DOHH2 (cell line): ENCODE data around the gene PEX5L.

Experiments used
- H3F3A ChIP-seq: fragments of 200-600 bp; sonication (generic), shearing (Covaris generic); 2 replicates; pipeline ENCODE4 v1.6.0; 2016; ENCODE audit warnings: antibody characterized with exemption, mild to moderate bottlenecking; ENCODE audit not compliant: control insufficient read depth, insufficient read depth
- H3K27ac ChIP-seq: fragments of 200-600 bp; sonication (generic); 2 replicates; pipeline ENCODE4 v1.5.1; 2014; ENCODE audit warnings: low read depth, mild to moderate bottlenecking, low read length, moderate library complexity
- H3K27me3 ChIP-seq: fragments of 200-600 bp; sonication (generic); 2 replicates; pipeline ENCODE4 v1.6.1; 2014; ENCODE audit warnings: mild to moderate bottlenecking, low read length, mixed read lengths; ENCODE audit not compliant: control insufficient read depth
- H3K36me3 ChIP-seq: fragments of 200-600 bp; sonication (generic); 2 replicates; pipeline ENCODE4 v1.6.1; 2014; ENCODE audit warnings: mild to moderate bottlenecking, low read length, moderate library complexity, mixed read lengths; ENCODE audit not compliant: control insufficient read depth
- H3K4me1 ChIP-seq: fragments of 200-600 bp; sonication (generic); 2 replicates; pipeline ENCODE4 v1.6.1; 2014; ENCODE audit warnings: mild to moderate bottlenecking, low read length, mixed read lengths; ENCODE audit not compliant: control insufficient read depth
- H3K4me2 ChIP-seq: fragments of 200-600 bp; sonication (generic); 2 replicates; pipeline ENCODE4 v1.6.0; 2014; ENCODE audit warnings: mild to moderate bottlenecking, low read length, moderate library complexity
- H3K4me3 ChIP-seq: fragments of 200-600 bp; sonication (generic); 2 replicates; pipeline ENCODE4 v1.5.1; 2014; ENCODE audit warnings: mild to moderate bottlenecking, low read length, mixed read lengths
- H3K79me2 ChIP-seq: fragments of 200-600 bp; sonication (generic); 2 replicates; pipeline ENCODE4 v1.6.1; 2014; ENCODE audit warnings: mild to moderate bottlenecking, low read length, mixed read lengths; ENCODE audit not compliant: control insufficient read depth
- H3K9me2 ChIP-seq: fragments of 200-600 bp; sonication (generic); replicated peaks from 2 replicates; pipeline ENCODE4 v1.6.1; 2014; ENCODE audit warnings: mild to moderate bottlenecking, low read length, mixed read lengths; ENCODE audit not compliant: control insufficient read depth
- H3K9me3 ChIP-seq: fragments of 200-600 bp; sonication (generic); 2 replicates; pipeline ENCODE4 v1.6.1; 2014; ENCODE audit warnings: antibody characterized with exemption, low read length, mixed read lengths; ENCODE audit not compliant: control insufficient read depth, insufficient read depth
- H4K20me1 ChIP-seq: fragments of 200-600 bp; sonication (generic); 2 replicates; pipeline ENCODE4 v1.6.0; 2014; ENCODE audit warnings: low read depth, mild to moderate bottlenecking, antibody characterized with exemption, low read length, moderate library complexity; ENCODE audit not compliant: control insufficient read depth, insufficient read depth
- EZH2phosphoT487 ChIP-seq: fragments of 200-600 bp; sonication (generic); IDR thresholded peaks from 2 replicates; pipeline ENCODE4 v1.6.1; 2017; ENCODE audit warnings: borderline replicate concordance, mild to moderate bottlenecking, antibody characterized with exemption, low read length, moderate library complexity, mixed read lengths
- TF ChIP-seq, protein P1 (sequence below): fragments of 200-600 bp; sonication (generic); IDR thresholded peaks from one replicate; pipeline ENCODE4 v1.5.1; 2014; ENCODE audit warnings: antibody characterized with exemption, mild to moderate bottlenecking, low read depth, low read length; ENCODE audit not compliant: poor library complexity, severe bottlenecking

Gene PEX5L

DNA sequence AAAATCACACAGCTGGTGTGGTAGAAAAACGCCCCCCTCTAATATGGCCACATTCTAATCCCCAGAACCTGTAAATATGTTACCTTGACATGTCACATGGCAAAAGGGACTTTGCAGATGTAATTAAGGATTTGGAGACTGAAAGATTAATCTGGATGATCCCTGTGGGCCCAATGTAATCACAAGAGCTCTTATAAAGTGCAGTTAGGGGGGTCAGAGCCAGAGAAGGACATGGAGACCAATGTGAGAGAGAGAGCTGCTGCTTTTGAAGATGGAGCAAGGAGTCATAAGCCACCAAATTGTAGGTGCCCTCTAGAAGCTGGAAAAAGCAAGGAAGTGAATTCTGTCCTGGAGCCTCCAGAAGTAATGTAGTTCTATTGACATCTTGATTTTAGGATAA lies 152.6 kb downstream of the PEX5L start:
- no peak for TF ChIP-seq EZH2phosphoT487
- TF ChIP-seq, protein P1, sequence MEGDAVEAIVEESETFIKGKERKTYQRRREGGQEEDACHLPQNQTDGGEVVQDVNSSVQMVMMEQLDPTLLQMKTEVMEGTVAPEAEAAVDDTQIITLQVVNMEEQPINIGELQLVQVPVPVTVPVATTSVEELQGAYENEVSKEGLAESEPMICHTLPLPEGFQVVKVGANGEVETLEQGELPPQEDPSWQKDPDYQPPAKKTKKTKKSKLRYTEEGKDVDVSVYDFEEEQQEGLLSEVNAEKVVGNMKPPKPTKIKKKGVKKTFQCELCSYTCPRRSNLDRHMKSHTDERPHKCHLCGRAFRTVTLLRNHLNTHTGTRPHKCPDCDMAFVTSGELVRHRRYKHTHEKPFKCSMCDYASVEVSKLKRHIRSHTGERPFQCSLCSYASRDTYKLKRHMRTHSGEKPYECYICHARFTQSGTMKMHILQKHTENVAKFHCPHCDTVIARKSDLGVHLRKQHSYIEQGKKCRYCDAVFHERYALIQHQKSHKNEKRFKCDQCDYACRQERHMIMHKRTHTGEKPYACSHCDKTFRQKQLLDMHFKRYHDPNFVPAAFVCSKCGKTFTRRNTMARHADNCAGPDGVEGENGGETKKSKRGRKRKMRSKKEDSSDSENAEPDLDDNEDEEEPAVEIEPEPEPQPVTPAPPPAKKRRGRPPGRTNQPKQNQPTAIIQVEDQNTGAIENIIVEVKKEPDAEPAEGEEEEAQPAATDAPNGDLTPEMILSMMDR, result no peak
- H3K36me3 ChIP-seq, result no peaks in the 10 kb centered on the region

DNA sequence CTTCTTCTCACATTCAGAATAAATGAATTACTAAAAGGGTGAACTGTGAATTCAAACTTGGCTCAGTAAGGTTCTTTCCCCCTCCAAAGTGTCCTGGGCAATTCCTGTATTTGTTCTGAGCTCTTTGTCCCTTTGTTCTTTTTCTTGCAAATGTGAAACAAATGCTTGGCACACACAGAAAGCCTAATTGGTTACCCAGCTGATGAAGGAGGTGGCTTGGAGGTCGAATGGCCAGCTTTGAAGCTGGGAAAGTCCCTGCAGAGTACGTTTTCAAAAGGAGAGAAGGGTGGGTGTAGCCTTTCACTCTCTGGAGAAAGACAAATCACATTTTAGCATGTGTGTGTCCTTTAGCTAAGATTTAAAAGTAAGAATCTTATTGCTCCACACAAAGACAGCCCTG lies 154.4 kb downstream of the PEX5L start:
- no peak overlapping the region for H3K4me3 ChIP-seq
- H3K4me2 ChIP-seq, result no peak overlapping the region
- no peaks in the 10 kb centered on the region for H3F3A ChIP-seq
- H3K36me3 ChIP-seq, result no peaks in the 10 kb centered on the region
- TF ChIP-seq, protein P1, result no peak
- TF ChIP-seq EZH2phosphoT487, result no peak
- no peaks in the 10 kb centered on the region for H4K20me1 ChIP-seq
- H3K4me1 ChIP-seq, result no peaks in the 10 kb centered on the region
- H3K9me3 ChIP-seq, result no peaks in the 10 kb centered on the region
- H3K9me2 ChIP-seq, result no peaks in the 10 kb centered on the region
- peaks cover 16% of the 10 kb centered on the region; the same call in 1 of the 2 replicates for H3K27me3 ChIP-seq
- H3K27ac ChIP-seq, result no peak overlapping the region
- H3K79me2 ChIP-seq, result no peaks in the 10 kb centered on the region

More for the DNA sequence above, 152.6 kb downstream of the PEX5L start:
- Histone ChIP-seq H3K9me2 (no peaks in the 10 kb centered on the region), H3K4me2 (no peak overlapping the region), H3K27me3 (peaks cover 10% of the 10 kb centered on the region; the same call in 1 of the 2 replicates), H3K9me3 (no peaks in the 10 kb centered on the region), H3K79me2 (no peaks in the 10 kb centered on the region), H3K27ac (no peak overlapping the region), H4K20me1 (no peaks in the 10 kb centered on the region), H3F3A (no peaks in the 10 kb centered on the region), H3K4me1 (no peaks in the 10 kb centered on the region), H3K4me3 (no peak overlapping the region)

DNA sequence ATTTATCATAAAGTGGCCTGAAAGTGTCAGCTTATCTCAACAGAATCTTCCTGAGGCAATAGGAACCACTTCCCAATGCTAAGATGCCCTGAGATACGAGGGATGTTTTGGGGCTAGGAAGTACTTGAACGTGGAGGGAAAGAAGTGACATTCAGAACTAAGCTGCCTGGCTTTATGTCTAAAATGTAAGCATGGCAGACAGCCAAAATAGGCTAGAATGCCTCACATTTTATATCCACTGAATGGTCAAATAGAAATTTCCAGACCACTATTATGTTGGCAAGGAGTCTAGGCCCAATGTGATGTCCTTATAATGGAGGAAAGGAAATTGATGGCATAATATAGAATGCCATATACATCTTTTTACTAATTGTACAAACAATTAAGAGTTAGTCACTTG lies 154.9 kb downstream of the PEX5L start:
- Histone ChIP-seq H3K9me2 (no peaks in the 10 kb centered on the region), H3K9me3 (no peaks in the 10 kb centered on the region), H3F3A (no peaks in the 10 kb centered on the region), H3K27ac (no peak overlapping the region), H3K27me3 (peaks cover 16% of the 10 kb centered on the region; the same call in 1 of the 2 replicates), H3K4me2 (no peak overlapping the region), H3K4me3 (no peak overlapping the region), H3K79me2 (no peaks in the 10 kb centered on the region), H4K20me1 (no peaks in the 10 kb centered on the region), H3K4me1 (no peaks in the 10 kb centered on the region), H3K36me3 (no peaks in the 10 kb centered on the region)
- TF ChIP-seq, protein P1, result no peak
- TF ChIP-seq EZH2phosphoT487, result no peak

DNA sequence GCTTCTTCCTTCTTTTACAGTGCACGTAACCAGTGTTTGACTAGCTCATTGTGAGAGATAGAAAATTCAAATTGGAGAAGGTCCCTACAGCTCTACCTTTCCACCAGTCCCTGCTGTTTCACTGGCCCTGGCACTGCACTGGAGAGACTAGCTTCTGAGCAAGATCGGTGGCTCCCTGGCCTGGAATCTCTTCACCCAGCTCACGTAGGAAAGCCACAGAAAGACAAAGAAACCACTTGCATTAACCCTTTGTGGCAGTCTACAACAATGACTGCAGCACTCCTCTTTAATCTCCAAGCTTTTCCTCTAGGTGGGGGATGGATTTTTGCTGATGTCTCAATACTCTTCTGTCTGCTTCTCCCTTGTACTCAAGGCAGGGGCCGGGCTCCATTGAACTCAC lies 155.9 kb downstream of the PEX5L start:
- Histone ChIP-seq H3K4me1 (no peaks in the 10 kb centered on the region), H3K9me3 (no peaks in the 10 kb centered on the region), H3K79me2 (no peaks in the 10 kb centered on the region), H3K4me2 (no peak overlapping the region), H4K20me1 (no peaks in the 10 kb centered on the region), H3K36me3 (no peaks in the 10 kb centered on the region), H3K4me3 (no peak overlapping the region), H3F3A (no peaks in the 10 kb centered on the region), H3K27ac (no peak overlapping the region), H3K27me3 (peaks cover 16% of the 10 kb centered on the region; the same call in 1 of the 2 replicates), H3K9me2 (no peaks in the 10 kb centered on the region)
- TF ChIP-seq, protein P1, result no peak
- no peak for TF ChIP-seq EZH2phosphoT487
